Subcutaneous abdominal adipose tissue (tissue), 5 donors: ENCODE results near the gene TJP1.
"Not testable (repeated sequence)": the region's sequence is repeated elsewhere in the genome, so short reads cannot be mapped to it uniquely, and the experiment has no call there.

ENCODE experiments used
- H3K27ac ChIP-seq: one replicate; pipeline ENCODE4 v1.7.0; 2013; ENCODE audit warnings: low read depth, mild to moderate bottlenecking, inconsistent platforms, low read length, moderate library complexity
- H3K27me3 ChIP-seq, 5 donors: one replicate each; pipeline ENCODE4 v1.7.0; 2013; ENCODE audit warnings: low read length in 5 of 5, inconsistent platforms in 1 of 5; ENCODE audit not compliant: control insufficient read depth in 5 of 5, insufficient read depth in 4 of 5
- H3K36me3 ChIP-seq, 5 donors: one replicate each; pipeline ENCODE4 v1.7.0; 2013; ENCODE audit warnings: low read length in 5 of 5; ENCODE audit not compliant: control insufficient read depth in 5 of 5, insufficient read depth in 5 of 5
- H3K4me1 ChIP-seq, 5 donors: one replicate each; pipeline ENCODE4 v1.7.0; 2013; ENCODE audit warnings: low read length in 5 of 5, mild to moderate bottlenecking in 3 of 5, moderate library complexity in 1 of 5; ENCODE audit not compliant: control insufficient read depth in 5 of 5, insufficient read depth in 5 of 5
- H3K4me3 ChIP-seq, 5 donors: one replicate each; pipeline ENCODE4 v1.7.0; 2013; ENCODE audit warnings: low read length in 5 of 5, low read depth in 1 of 5
- H3K9ac ChIP-seq, 5 donors: one replicate each; pipeline ENCODE4 v1.7.0; 2013; ENCODE audit warnings: low read length in 5 of 5, mild to moderate bottlenecking in 4 of 5, moderate library complexity in 3 of 5
- H3K9me3 ChIP-seq, 5 donors: one replicate each; pipeline ENCODE4 v1.7.0; 2013; ENCODE audit warnings: low read length in 5 of 5; ENCODE audit not compliant: control insufficient read depth in 5 of 5
- donor health status: healthy.
- donor health status: healthy.
- donor health status: healthy.
- donor health status: healthy.
- donor health status: healthy.

Gene TJP1

DNA sequence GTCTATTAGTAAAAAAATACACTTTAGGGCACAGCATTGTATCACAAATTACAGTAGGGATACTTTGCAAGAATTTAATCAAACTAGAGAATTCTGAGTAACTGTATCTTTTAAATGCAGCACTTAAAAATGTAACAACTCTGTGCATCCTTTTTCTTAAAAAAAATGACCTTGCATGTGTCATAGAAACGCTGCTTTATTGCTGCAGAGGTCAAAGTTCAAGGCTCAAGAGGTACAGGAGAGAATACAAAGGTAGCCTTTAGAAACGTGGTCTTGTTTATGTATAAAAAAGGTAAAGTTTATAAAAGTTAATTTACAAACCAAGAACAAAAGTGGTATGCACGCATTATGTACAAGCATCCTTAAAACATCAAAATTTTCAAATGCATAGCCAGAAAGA, 122.0 kb downstream of the TJP1 start:
- H3K9ac ChIP-seq: no peak overlapping the region
- H3K9me3 ChIP-seq: no peaks in the 10 kb centered on the region
- H3K4me1 ChIP-seq: peaks cover 0 to under 1% (median 0%) of the 10 kb centered on the region in 5 donors
- no peak overlapping the region for H3K4me3 ChIP-seq
- H3K27ac ChIP-seq: no peak overlapping the region
- peaks cover 32 to 69% (median 51%) of the 10 kb centered on the region in 5 donors for H3K36me3 ChIP-seq
- H3K27me3 ChIP-seq: no peaks in the 10 kb centered on the region

- H3K9ac ChIP-seq: no peak overlapping the region
- H3K4me3 ChIP-seq: no peak overlapping the region
- H3K27ac ChIP-seq: no peak overlapping the region
- no peaks in the 10 kb centered on the region for H3K4me1 ChIP-seq
- H3K9me3 ChIP-seq: no peaks in the 10 kb centered on the region
- peaks cover 30 to 64% (median 46%) of the 10 kb centered on the region in 5 donors for H3K36me3 ChIP-seq
- H3K27me3 ChIP-seq: no peaks in the 10 kb centered on the region
These were observed 122.5 kb downstream of the TJP1 start for GRCh38 chr15:29699791-29700190.

DNA sequence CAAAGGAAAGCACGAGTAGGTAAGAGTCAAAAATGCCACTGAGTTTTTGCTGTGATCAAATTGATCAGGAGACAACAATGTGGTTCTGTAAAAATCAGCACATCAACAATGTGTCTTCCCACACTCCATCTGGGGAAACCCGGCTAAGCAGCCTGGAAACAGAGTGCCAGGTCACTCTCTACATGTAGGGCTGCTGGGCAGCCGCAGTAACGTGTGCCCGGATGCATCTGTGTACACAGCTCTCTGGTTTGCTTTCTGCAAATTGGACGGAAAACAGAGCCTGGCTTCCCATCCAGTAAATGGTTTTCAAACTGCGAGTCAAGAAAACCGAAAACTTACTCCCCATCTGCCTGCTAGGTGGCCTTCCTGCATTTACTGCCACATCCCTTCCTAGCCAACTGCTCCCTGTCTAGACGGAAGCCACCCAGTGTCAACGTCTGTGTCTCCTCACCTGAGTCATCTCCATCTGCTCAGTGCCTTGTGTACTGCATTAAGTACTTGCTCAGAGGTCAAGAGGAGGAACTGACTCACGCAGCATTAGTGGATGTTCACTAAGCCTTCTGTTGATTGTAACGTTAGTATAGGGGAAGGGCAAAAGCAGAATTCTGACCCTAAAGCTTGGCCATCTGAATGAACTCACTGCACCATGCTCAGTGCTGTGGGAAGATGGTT, 124.1 kb downstream of the TJP1 start:
- no peak overlapping the region for H3K27ac ChIP-seq
- H3K9ac ChIP-seq: no peak overlapping the region
- no peaks in the 10 kb centered on the region for H3K27me3 ChIP-seq
- no peaks in the 10 kb centered on the region for H3K4me1 ChIP-seq
- no peak overlapping the region for H3K4me3 ChIP-seq
- no peaks in the 10 kb centered on the region for H3K9me3 ChIP-seq
- H3K36me3 ChIP-seq: peaks cover 23 to 54% (median 35%) of the 10 kb centered on the region in 5 donors

DNA sequence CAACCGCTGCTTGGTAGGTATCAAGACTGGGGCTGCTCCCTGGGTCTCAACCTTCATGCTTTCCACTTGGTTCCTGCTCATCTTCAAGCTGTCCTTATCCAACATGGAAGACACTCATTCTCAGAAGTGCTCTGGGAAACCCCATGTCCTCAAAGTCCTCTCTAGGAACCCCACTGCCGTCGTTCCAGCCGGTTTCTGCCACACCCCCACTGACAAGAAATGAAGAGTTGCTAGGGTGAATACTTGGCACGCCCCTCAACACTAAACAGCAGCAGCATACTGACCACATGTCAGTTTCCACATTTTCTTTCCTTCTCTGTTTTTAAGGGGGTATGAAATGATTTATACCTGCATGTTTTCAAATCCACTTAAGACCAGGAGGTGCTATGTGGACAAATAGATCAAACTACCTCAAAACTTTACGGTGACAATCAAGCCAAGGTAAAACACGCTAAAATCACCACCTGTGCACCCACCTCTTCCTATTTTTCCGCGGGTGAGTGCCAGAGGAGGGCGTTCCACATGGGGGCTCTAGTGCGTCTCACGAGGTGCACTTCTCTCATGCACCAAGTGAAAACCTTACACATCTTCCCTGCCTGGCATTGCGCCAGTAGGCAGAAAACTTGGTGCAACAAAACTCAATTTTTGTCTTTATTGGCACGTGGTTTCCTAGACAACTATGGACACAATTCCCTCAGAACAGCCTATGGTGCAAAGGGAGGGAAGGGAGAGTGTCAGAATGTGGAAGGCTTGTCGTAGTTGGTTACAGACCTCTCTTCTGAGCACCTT, 125.1 kb downstream of the TJP1 start:
- Histone ChIP-seq H3K27ac (no peak overlapping the region), H3K36me3 (peaks cover 20 to 43% (median 26%) of the 10 kb centered on the region in 5 donors), H3K9ac (no peak overlapping the region), H3K27me3 (no peaks in the 10 kb centered on the region), H3K4me3 (no peak overlapping the region), H3K9me3 (no peaks in the 10 kb centered on the region), H3K4me1 (peaks cover 0 to 6% (median 0%) of the 10 kb centered on the region in 5 donors)

DNA sequence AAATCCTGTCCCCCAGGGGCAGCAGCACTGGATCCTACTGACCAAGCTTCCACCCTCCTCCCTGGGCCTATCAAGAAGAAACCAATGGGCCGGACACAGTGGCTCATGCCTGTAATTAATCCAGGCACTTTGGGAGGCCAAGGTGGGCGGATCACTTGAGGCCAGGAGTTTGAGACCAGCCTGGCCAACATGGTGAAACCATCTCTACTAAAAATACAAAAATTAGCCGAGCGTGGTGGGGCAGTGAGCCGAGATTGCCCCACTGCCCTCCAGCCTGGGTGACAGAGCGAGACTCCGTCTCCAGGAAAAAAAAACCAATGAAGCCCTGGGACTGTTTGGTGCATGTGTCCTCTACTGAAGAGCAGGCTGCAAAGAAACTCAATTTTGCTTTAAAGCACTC, 125.8 kb downstream of the TJP1 start:
- not testable (repeated sequence) for H3K4me3 ChIP-seq, H3K9me3 ChIP-seq, H3K9ac ChIP-seq, H3K27me3 ChIP-seq, H3K27ac ChIP-seq, H3K4me1 ChIP-seq
- H3K36me3 ChIP-seq: peaks cover 17 to 37% (median 24%) of the 10 kb centered on the region in 5 donors

GRCh38 chr15:29695489-29696167, 126.6 kb downstream of the TJP1 start:
- Histone ChIP-seq H3K27ac (no peak overlapping the region), H3K9ac (no peak overlapping the region), H3K36me3 (peaks cover 9 to 28% (median 17%) of the 10 kb centered on the region in 5 donors), H3K9me3 (no peaks in the 10 kb centered on the region), H3K27me3 (no peaks in the 10 kb centered on the region), H3K4me3 (no peak overlapping the region), H3K4me1 (peaks cover 0 to 6% (median 0%) of the 10 kb centered on the region in 5 donors)

- Histone ChIP-seq H3K27ac (no peak overlapping the region), H3K9me3 (no peaks in the 10 kb centered on the region), H3K4me1 (peaks cover 0 to 6% (median 0%) of the 10 kb centered on the region in 5 donors), H3K9ac (no peak overlapping the region), H3K27me3 (no peaks in the 10 kb centered on the region), H3K4me3 (no peak overlapping the region), H3K36me3 (peaks cover 0 to 7% (median 3%) of the 10 kb centered on the region in 5 donors)
These were observed 129.0 kb downstream of the TJP1 start for GRCh38 chr15:29693225-29693624.

- Histone ChIP-seq H3K9me3 (no peaks in the 10 kb centered on the region), H3K4me3 (no peak overlapping the region), H3K36me3 (peaks cover 0 to 2% (median 0%) of the 10 kb centered on the region in 5 donors), H3K27ac (no peak overlapping the region), H3K27me3 (no peaks in the 10 kb centered on the region), H3K4me1 (peaks cover 0 to 6% (median 0%) of the 10 kb centered on the region in 5 donors), H3K9ac (no peak overlapping the region)
These were observed 129.7 kb downstream of the TJP1 start for GRCh38 chr15:29692527-29692926.

GRCh38 chr15:29690765-29691475, 131.3 kb downstream of the TJP1 start:
- peaks cover 0 to 4% (median 0%) of the 10 kb centered on the region in 5 donors for H3K27me3 ChIP-seq
- no peaks in the 10 kb centered on the region for H3K9me3 ChIP-seq
- peaks cover 0 to 6% (median 0%) of the 10 kb centered on the region in 5 donors for H3K4me1 ChIP-seq
- H3K36me3 ChIP-seq: no peaks in the 10 kb centered on the region
- H3K9ac ChIP-seq: no peak overlapping the region
- H3K4me3 ChIP-seq: no peak overlapping the region
- no peak overlapping the region for H3K27ac ChIP-seq
